OCI-LY1 (cell line): ENCODE data around the gene GTF2B.
"Not testable (repeated sequence)": the region's sequence is repeated elsewhere in the genome, so short reads cannot be mapped to it uniquely, and the experiment has no call there.

ENCODE experiments used
- H2AFZ ChIP-seq: fragments of 200-600 bp; sonication (generic), shearing (Covaris generic); 2 replicates; pipeline ENCODE4 v1.6.0; 2014; ENCODE audit warnings: antibody characterized with exemption, mild to moderate bottlenecking, low read length
- H3F3A ChIP-seq: fragments of 200-600 bp; sonication (generic), shearing (Covaris generic); 2 replicates; pipeline ENCODE4 v1.6.0; 2014; ENCODE audit warnings: mild to moderate bottlenecking, antibody characterized with exemption, low read length, moderate library complexity; ENCODE audit not compliant: insufficient read depth
- H3K27ac ChIP-seq: fragments of 200-600 bp; sonication (generic); 2 replicates; pipeline ENCODE4 v1.5.1; 2014; ENCODE audit warnings: low read length, mixed run types, mild to moderate bottlenecking, low read depth; ENCODE audit not compliant: poor library complexity, severe bottlenecking
- H3K27me3 ChIP-seq: fragments of 200-600 bp; sonication (generic); 2 replicates; pipeline ENCODE4 v1.6.0; 2014; ENCODE audit warnings: antibody characterized with exemption, mild to moderate bottlenecking, low read length, moderate library complexity; ENCODE audit not compliant: insufficient read depth
- H3K36me3 ChIP-seq: fragments of 200-600 bp; sonication (generic); 2 replicates; pipeline ENCODE4 v1.6.1; 2014; ENCODE audit warnings: mild to moderate bottlenecking, antibody characterized with exemption, low read length, moderate library complexity, mixed read lengths; ENCODE audit not compliant: insufficient read depth
- H3K4me1 ChIP-seq: fragments of 200-600 bp; sonication (generic); 2 replicates; pipeline ENCODE4 v1.5.1; 2014; ENCODE audit warnings: mild to moderate bottlenecking, low read length, moderate library complexity; ENCODE audit not compliant: insufficient read depth, severe bottlenecking
- H3K4me2 ChIP-seq: fragments of 200-600 bp; sonication (generic), shearing (Covaris generic); 2 replicates; pipeline ENCODE4 v1.6.1; 2014; ENCODE audit warnings: low read length
- H3K4me3 ChIP-seq: fragments of 200-600 bp; sonication (generic); 2 replicates; pipeline ENCODE4 v1.5.1; 2014; ENCODE audit warnings: low read length, low read depth, mild to moderate bottlenecking, mixed read lengths; ENCODE audit not compliant: poor library complexity, severe bottlenecking
- H3K79me2 ChIP-seq: fragments of 200-600 bp; shearing (Covaris generic); 2 replicates; pipeline ENCODE4 v1.6.1; 2016; ENCODE audit warnings: mixed run types, low read length, mixed read lengths; ENCODE audit not compliant: insufficient read depth
- H3K9ac ChIP-seq: fragments of 200-600 bp; sonication (generic), shearing (Covaris generic); 2 replicates; pipeline ENCODE4 v1.6.1; 2014; ENCODE audit warnings: mild to moderate bottlenecking, low read length, mixed read lengths
- H3K9me2 ChIP-seq: fragments of 200-600 bp; sonication (generic), shearing (Covaris generic); 2 replicates; pipeline ENCODE4 v1.6.1; 2014; ENCODE audit warnings: low read depth, mild to moderate bottlenecking, low read length, mixed read lengths
- H3K9me3 ChIP-seq: fragments of 200-600 bp; shearing (Covaris generic); 2 replicates; pipeline ENCODE4 v1.6.1; 2014; ENCODE audit warnings: low read length, mixed read lengths
- H4K20me1 ChIP-seq: fragments of 200-600 bp; sonication (generic), shearing (Covaris generic); 2 replicates; pipeline ENCODE4 v1.6.0; 2016; ENCODE audit warnings: mild to moderate bottlenecking, low read length; ENCODE audit not compliant: insufficient read depth
- CTCF ChIP-seq: fragments of 200-600 bp; sonication (generic), shearing (Covaris generic); IDR thresholded peaks from 2 replicates; pipeline ENCODE4 v1.5.1; 2017; ENCODE audit warnings: mild to moderate bottlenecking, antibody characterized with exemption, low read length, moderate library complexity, mixed read lengths
- EZH2 ChIP-seq: fragments of 200-600 bp; sonication (generic), shearing (Covaris generic); IDR thresholded peaks from 2 replicates; pipeline ENCODE4 v1.8.0; 2017; ENCODE audit warnings: borderline replicate concordance, mixed run types, mild to moderate bottlenecking, antibody characterized with exemption, low read length, moderate library complexity, mixed read lengths

The GTF2B gene

GRCh38 chr1:88883156-88883555 lies 8.2 kb downstream of the GTF2B start:
- H3K4me2 ChIP-seq, result no peak overlapping the region
- no peaks in the 10 kb centered on the region for H4K20me1 ChIP-seq
- peaks cover 81% of the 10 kb centered on the region for H3K36me3 ChIP-seq
- no peaks in the 10 kb centered on the region for H3K9me3 ChIP-seq
- peak overlapping the region; percentile 16 for H3K27ac ChIP-seq
- no peak overlapping the region for H2AFZ ChIP-seq
- peaks cover 13% of the 10 kb centered on the region for H3K79me2 ChIP-seq
- H3K4me3 ChIP-seq, result no peak overlapping the region
- no peaks in the 10 kb centered on the region for H3K27me3 ChIP-seq
- TF ChIP-seq EZH2, result no peak
- TF ChIP-seq CTCF, result no peak
- peaks cover 3% of the 10 kb centered on the region; the same call in 1 of the 2 replicates for H3F3A ChIP-seq
- H3K9ac ChIP-seq, result no peak overlapping the region; the same call in 1 of the 2 replicates
- H3K9me2 ChIP-seq, result no peaks in the 10 kb centered on the region
- peaks cover 12% of the 10 kb centered on the region for H3K4me1 ChIP-seq

GRCh38 chr1:88880717-88881116 lies 10.7 kb downstream of the GTF2B start:
- Histone ChIP-seq H3K4me1 (peaks cover 12% of the 10 kb centered on the region), H3K36me3 (peaks cover 61% of the 10 kb centered on the region), H3K79me2 (peaks cover 21% of the 10 kb centered on the region)
- not testable (repeated sequence) for H3K9me2 ChIP-seq, H3K27me3 ChIP-seq, H3K4me2 ChIP-seq, H3K27ac ChIP-seq, H3K4me3 ChIP-seq, H3F3A ChIP-seq, H3K9me3 ChIP-seq, H4K20me1 ChIP-seq, H2AFZ ChIP-seq, H3K9ac ChIP-seq

- peaks cover 12% of the 10 kb centered on the region for H3K4me1 ChIP-seq
- H3K9me2 ChIP-seq, result no peaks in the 10 kb centered on the region
- no peaks in the 10 kb centered on the region for H3K9me3 ChIP-seq
- no peak for TF ChIP-seq EZH2
- TF ChIP-seq CTCF, result no peak
- H2AFZ ChIP-seq, result no peak overlapping the region
- no peak overlapping the region for H3K9ac ChIP-seq
- no peak overlapping the region for H3K4me2 ChIP-seq
- H3K27me3 ChIP-seq, result no peaks in the 10 kb centered on the region
- peaks cover 40% of the 10 kb centered on the region for H3K79me2 ChIP-seq
- no peak overlapping the region for H3K27ac ChIP-seq
- H4K20me1 ChIP-seq, result no peaks in the 10 kb centered on the region
- H3K36me3 ChIP-seq, result peaks cover 45% of the 10 kb centered on the region; the same call in 1 of the 2 replicates
- peaks cover 3% of the 10 kb centered on the region; the same call in 1 of the 2 replicates for H3F3A ChIP-seq
- no peak overlapping the region for H3K4me3 ChIP-seq
Observed at GRCh38 chr1:88878731-88879130, 12.6 kb downstream of the GTF2B start.

GRCh38 chr1:88877911-88878310 lies 13.5 kb downstream of the GTF2B start:
- Histone ChIP-seq H3K79me2 (peaks cover 45% of the 10 kb centered on the region), H4K20me1 (no peaks in the 10 kb centered on the region), H3K9me2 (no peaks in the 10 kb centered on the region), H2AFZ (no peak overlapping the region), H3K4me1 (peaks cover 6% of the 10 kb centered on the region), H3K9ac (no peak overlapping the region), H3K36me3 (peaks cover 39% of the 10 kb centered on the region; the same call in 1 of the 2 replicates), H3K27ac (no peak overlapping the region), H3K27me3 (no peaks in the 10 kb centered on the region), H3F3A (peaks cover 3% of the 10 kb centered on the region; the same call in 1 of the 2 replicates), H3K4me2 (no peak overlapping the region), H3K9me3 (no peaks in the 10 kb centered on the region), H3K4me3 (no peak overlapping the region)
- no peak for TF ChIP-seq EZH2
- TF ChIP-seq CTCF, result no peak
